ENCODE data around the gene SYT1. TPM values are rescaled to one million over a fixed set of nuclear protein-coding genes. Genes with fewer than 3 reads are reported as not detected.

The SYT1 gene
- total and polyA plus RNA-seq, 2 donors (not counting 3 experiments of a cell fraction or from before 2014, with no cell fraction given) = 3.2 to 15.3 TPM

GRCh38 chr12:79260923-79261322, 396.3 kb downstream of the SYT1 start:
- BruUV-seq (replicated peaks) = no TSS peak

GRCh38 chr12:79262938-79263337, 398.4 kb downstream of the SYT1 start:
- CTCF ChIA-PET = interaction anchor here (1.5 kb wide), 1 partner anchor 13 kb away, joined by 4 read pairs; no protein-coding TSS in a partner anchor
- no peaks in the 10 kb centered on the region for H3K9me1 ChIP-seq (replicated peaks; ENCODE audit: control insufficient read depth, extremely low read depth, insufficient read depth, low read length)
- H3K79me2 ChIP-seq (ENCODE audit: control insufficient read depth, insufficient read depth, low read length) = no peaks in the 10 kb centered on the region
- H2AFZ ChIP-seq (ENCODE audit: low read depth, low read length) = no peak overlapping the region
- no peak for DNase-seq (ENCODE audit: low read depth, low spot score)
- no peak overlapping the region for H3K27ac ChIP-seq (ENCODE audit: insufficient read depth, low read depth, low read length)
- no peak overlapping the region for H3K9ac ChIP-seq (replicated peaks; ENCODE audit: extremely low read depth, insufficient read depth, low read length)
- no peak overlapping the region for H3K4me2 ChIP-seq (ENCODE audit: insufficient read depth, low read length)
- no peak for FAIRE-seq
- BruUV-seq (replicated peaks) = no TSS peak
- H3K4me3 ChIP-seq (replicated peaks in 1 of 3; ENCODE audit: insufficient read depth in 1 of 3, low read depth in 1 of 3, low read length in 3 of 3) = no peak overlapping the region
- no peaks in the 10 kb centered on the region for H3K9me3 ChIP-seq (replicated peaks; ENCODE audit: control insufficient read depth, insufficient read depth, low read length)
- H3K27me3 ChIP-seq (ENCODE audit: control insufficient read depth in 2 of 2, insufficient read depth in 2 of 2, low read length in 2 of 2) = no peaks in the 10 kb centered on the region
- no peaks in the 10 kb centered on the region for H4K20me1 ChIP-seq (replicated peaks; ENCODE audit: control insufficient read depth, extremely low read depth, insufficient read depth, low read length)
- intact Hi-C loops (cut with micrococcal nuclease) = no loop called here
- TF ChIP-seq GATA2 (IDR thresholded peaks at IDR 0.05; ENCODE audit: insufficient read depth, insufficient read length, low read depth, low read length) (no peak), JUN (IDR thresholded peaks at IDR 0.05; ENCODE audit: borderline replicate concordance, insufficient read depth, insufficient read length, low read depth) (no peak), EZH2 (IDR thresholded peaks at IDR 0.05; ENCODE audit: borderline replicate concordance, low read depth, low read length, severe bottlenecking) (no peak), POLR2A (IDR thresholded peaks at IDR 0.05; ENCODE audit: low read depth, low read length) (no peak)
- dilution Hi-C loops (cut with MboI; ENCODE audit: extremely low pct_ligation_motif_present, low sequenced_read_pairs) = no loop called here
- POLR2A ChIA-PET = no interaction called here
- no peaks in the 10 kb centered on the region for H3K36me3 ChIP-seq (ENCODE audit: control insufficient read depth in 2 of 2, extremely low read depth in 1 of 2, insufficient read depth in 2 of 2, low read length in 2 of 2)
- no peaks in the 10 kb centered on the region for H3K4me1 ChIP-seq (ENCODE audit: control insufficient read depth, extremely low read depth, insufficient read depth, low read length)

More at GRCh38 chr12:79260923-79261322, 396.3 kb downstream of the SYT1 start:
- intact Hi-C loops (cut with micrococcal nuclease) (no loop called here), dilution Hi-C loops (cut with MboI; ENCODE audit: extremely low pct_ligation_motif_present, low sequenced_read_pairs) (no loop called here)
- TF ChIP-seq JUN (IDR thresholded peaks at IDR 0.05; ENCODE audit: borderline replicate concordance, insufficient read depth, insufficient read length, low read depth) (no peak), MYC (IDR thresholded peaks at IDR 0.05; ENCODE audit: low read depth, low read length) (no peak), EZH2 (IDR thresholded peaks at IDR 0.05; ENCODE audit: borderline replicate concordance, low read depth, low read length, severe bottlenecking) (no peak), FOS (IDR thresholded peaks at IDR 0.05; ENCODE audit: borderline replicate concordance, insufficient read depth, low read length) (no peak)
- Histone ChIP-seq H3K4me2 (ENCODE audit: insufficient read depth, low read length) (no peak overlapping the region), H3K4me1 (ENCODE audit: control insufficient read depth, extremely low read depth, insufficient read depth, low read length) (no peaks in the 10 kb centered on the region), H3K4me3 (replicated peaks in 1 of 3; ENCODE audit: insufficient read depth in 1 of 3, low read depth in 1 of 3, low read length in 3 of 3) (no peak overlapping the region), H4K20me1 (replicated peaks; ENCODE audit: control insufficient read depth, extremely low read depth, insufficient read depth, low read length) (no peaks in the 10 kb centered on the region), H3K9ac (replicated peaks; ENCODE audit: extremely low read depth, insufficient read depth, low read length) (no peak overlapping the region), H3K9me3 (replicated peaks; ENCODE audit: control insufficient read depth, insufficient read depth, low read length) (no peaks in the 10 kb centered on the region), H3K36me3 (ENCODE audit: control insufficient read depth in 2 of 2, extremely low read depth in 1 of 2, insufficient read depth in 2 of 2, low read length in 2 of 2) (no peaks in the 10 kb centered on the region), H3K27me3 (ENCODE audit: control insufficient read depth in 2 of 2, insufficient read depth in 2 of 2, low read length in 2 of 2) (no peaks in the 10 kb centered on the region), H3K27ac (ENCODE audit: insufficient read depth, low read depth, low read length) (no peak overlapping the region), H3K79me2 (ENCODE audit: control insufficient read depth, insufficient read depth, low read length) (no peaks in the 10 kb centered on the region), H3K9me1 (replicated peaks; ENCODE audit: control insufficient read depth, extremely low read depth, insufficient read depth, low read length) (no peaks in the 10 kb centered on the region), H2AFZ (ENCODE audit: low read depth, low read length) (no peak overlapping the region)
- no peak for FAIRE-seq
- ChIA-PET POLR2A (no interaction called here), CTCF (no interaction called here)
- no peak for DNase-seq (ENCODE audit: low read depth, low spot score)

Data from endothelial cell of umbilical vein (primary cell).